Neural crest cell (in vitro differentiated cells): ENCODE measurements around the gene ZBTB8A. TPM values are rescaled to one million over a fixed set of nuclear protein-coding genes. Genes with fewer than 3 reads are reported as not detected.
A peak's percentile ranks its signal among the peaks of the same experiment; 100 is the strongest.

Experiments
- DNase-seq: peaks from one replicate; pipeline ENCODE4 v3.0.0; 2021; ENCODE audit warnings: low read depth, mixed read lengths, low spot score
- H3K27ac Mint-ChIP-seq: one replicate; pipeline ENCODE4 v1.8.0; 2021; ENCODE audit warnings: mild to moderate bottlenecking, mixed read lengths; ENCODE audit not compliant: unreplicated experiment
- H3K27me3 Mint-ChIP-seq: 2 replicates; pipeline ENCODE4 v1.8.0; 2021; ENCODE audit warnings: low read depth, mild to moderate bottlenecking, mixed read lengths
- H3K36me3 Mint-ChIP-seq: 2 replicates; pipeline ENCODE4 v1.8.0; 2021; ENCODE audit warnings: low read depth, mild to moderate bottlenecking, mixed read lengths
- H3K4me1 Mint-ChIP-seq: 2 replicates; pipeline ENCODE4 v1.8.0; 2021; ENCODE audit warnings: mixed read lengths
- H3K4me3 Mint-ChIP-seq: one replicate; pipeline ENCODE4 v1.8.0; 2021; ENCODE audit warnings: mild to moderate bottlenecking, mixed read lengths
- H3K9me3 Mint-ChIP-seq: 2 replicates; pipeline ENCODE4 v1.8.0; 2021; ENCODE audit warnings: mixed read lengths
- CTCF ChIP-seq: fragments of 200-600 bp; sonication (generic); conservative IDR thresholded peaks from 2 replicates; pipeline ENCODE4 v1.5.0; 2021; ENCODE audit warnings: antibody characterized with exemption, mild to moderate bottlenecking
- long read RNA-seq: library from polyadenylated mRNA; unstranded; transcript quantifications from one replicate; pipeline ENCODE4 v2.0.0, GENCODE V29; 2020
- total RNA-seq: library from RNA; stranded (reverse); gene quantifications from 2 replicates; pipeline ENCODE4 v1.2.1, GENCODE V29; 2021

Gene ZBTB8A
- total RNA-seq = 9.8 and 10.1 TPM in 2 replicates
- long read RNA-seq, full-length matches to known transcripts = 42 of 59 reads
- long read RNA-seq, partial matches to known transcripts = 1 of 59 reads
- long read RNA-seq, other reads (novel, unspliced or antisense) = 16 of 59 reads

- Mint-ChIP-seq H3K4me3 (peak within 1 kb of the TSS; percentile 96), H3K4me1 (peaks cover 23% of the 10 kb centered on the region), H3K9me3 (no peaks in the 10 kb centered on the region), H3K27ac (peak within 1 kb of the TSS; percentile 91), H3K36me3 (no peaks in the 10 kb centered on the region), H3K27me3 (peaks cover 5% of the 10 kb centered on the region)
- DNase-seq = peak; percentile 36
- TF ChIP-seq CTCF = no peak
Observed at GRCh38 chr1:32538887-32539583, at the start of gene ZBTB8A. ZBTB8A (plus strand) TSS chr1:32539427; CDS start chr1:32592932, 53,505 bp downstream.

- H3K27me3 Mint-ChIP-seq = no peaks in the 10 kb centered on the region
- no peak overlapping the region for H3K4me3 Mint-ChIP-seq
- no peak for DNase-seq
- TF ChIP-seq CTCF = no peak
- H3K27ac Mint-ChIP-seq = no peak overlapping the region
- peaks cover 5% of the 10 kb centered on the region for H3K36me3 Mint-ChIP-seq
- H3K9me3 Mint-ChIP-seq = no peaks in the 10 kb centered on the region
- peaks cover 12% of the 10 kb centered on the region for H3K4me1 Mint-ChIP-seq
Observed at GRCh38 chr1:32489774-32490454, 49.3 kb upstream of the ZBTB8A start.

- H3K9me3 Mint-ChIP-seq = no peaks in the 10 kb centered on the region
- H3K4me1 Mint-ChIP-seq = peaks cover 17% of the 10 kb centered on the region
- H3K27me3 Mint-ChIP-seq = no peaks in the 10 kb centered on the region
- H3K27ac Mint-ChIP-seq = no peak overlapping the region
- DNase-seq = no peak
- no peaks in the 10 kb centered on the region for H3K36me3 Mint-ChIP-seq
- no peak for TF ChIP-seq CTCF
- no peak overlapping the region for H3K4me3 Mint-ChIP-seq
Observed at GRCh38 chr1:32491386-32491785, 47.8 kb upstream of the ZBTB8A start.

GRCh38 chr1:32494196-32494595 lies 45.0 kb upstream of the ZBTB8A start:
- no peaks in the 10 kb centered on the region for H3K36me3 Mint-ChIP-seq

More at GRCh38 chr1:32494196-32494595, 45.0 kb upstream of the ZBTB8A start:
- H3K27me3 Mint-ChIP-seq = no peaks in the 10 kb centered on the region
- H3K4me3 Mint-ChIP-seq = no peak overlapping the region
- H3K4me1 Mint-ChIP-seq = peaks cover 20% of the 10 kb centered on the region
- no peak overlapping the region for H3K27ac Mint-ChIP-seq
- no peaks in the 10 kb centered on the region for H3K9me3 Mint-ChIP-seq
- no peak for TF ChIP-seq CTCF
- DNase-seq = no peak
